Thyroid gland (tissue), 4 donors: ENCODE measurements around the gene SPOCK1.

Experiments
- CTCF ChIP-seq, 6 experiments: fragments of 200-600 bp in 3 of 6; fragments of 450-650 bp in 3 of 6; sonication (generic) in 3 of 6; IDR thresholded peaks; one replicate each; pipeline ENCODE4 v1.5.1; 2016 to 2019; ENCODE audit warnings: antibody characterized with exemption in 6 of 6, mild to moderate bottlenecking in 2 of 6, inconsistent platforms in 1 of 6, moderate library complexity in 1 of 6
- POLR2A ChIP-seq, 2 donors: fragments of 450-650 bp; IDR thresholded peaks; one replicate each; pipeline ENCODE4 v1.6.1; 2017; ENCODE audit warnings: antibody characterized with exemption in 2 of 2, mild to moderate bottlenecking in 2 of 2, moderate library complexity in 1 of 2

DNA sequence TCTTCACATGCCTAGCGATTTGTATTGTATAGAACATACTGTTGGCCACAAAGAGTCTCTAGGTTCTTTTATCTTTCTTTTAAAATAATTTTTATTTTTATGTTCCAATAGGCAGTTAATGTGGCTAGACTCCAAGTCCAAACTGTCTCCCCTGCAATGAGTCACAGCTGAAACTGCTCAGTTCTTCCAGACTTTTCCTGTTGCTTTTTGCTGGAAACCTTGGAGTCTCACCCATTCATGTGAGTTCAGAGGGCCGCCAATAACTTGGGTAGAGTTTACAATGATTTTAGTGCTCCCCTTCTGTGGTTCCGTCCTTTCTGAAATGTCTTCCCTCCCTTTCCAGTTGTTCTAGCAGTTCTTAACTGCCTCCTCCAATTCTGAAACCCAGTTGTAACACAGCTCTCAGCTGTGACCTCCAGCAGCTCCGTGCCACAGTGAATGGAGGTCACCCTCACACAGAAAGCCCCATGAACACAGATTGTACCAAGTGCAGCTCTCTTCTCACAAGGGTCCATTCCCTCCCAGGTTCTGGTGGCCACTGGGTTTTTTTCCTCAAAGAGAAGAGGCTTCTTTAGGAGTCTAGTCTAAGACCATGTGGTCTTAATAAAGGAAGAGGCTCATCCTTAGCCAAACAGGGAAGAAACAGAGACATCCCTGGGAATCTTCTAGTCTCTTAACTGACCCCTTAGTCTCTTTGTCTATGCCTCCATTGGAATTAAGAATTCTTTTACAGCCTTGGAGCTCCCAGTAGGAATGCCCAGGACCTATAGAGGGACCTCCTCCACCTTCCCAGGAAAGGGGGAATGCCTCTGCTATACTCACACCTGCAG lies 198.5 kb downstream of the SPOCK1 start:
- TF ChIP-seq CTCF (IDR thresholded peaks at IDR 0.05) (no peak), POLR2A (IDR thresholded peaks at IDR 0.05) (no peak)
